HCEC 1CT (cell line): Measurements from ENCODE around the gene C19orf33.

ENCODE experiments used
- DNase-seq: peaks from one replicate; pipeline ENCODE4 v3.0.0-alpha.2; 2017

Gene C19orf33

DNA sequence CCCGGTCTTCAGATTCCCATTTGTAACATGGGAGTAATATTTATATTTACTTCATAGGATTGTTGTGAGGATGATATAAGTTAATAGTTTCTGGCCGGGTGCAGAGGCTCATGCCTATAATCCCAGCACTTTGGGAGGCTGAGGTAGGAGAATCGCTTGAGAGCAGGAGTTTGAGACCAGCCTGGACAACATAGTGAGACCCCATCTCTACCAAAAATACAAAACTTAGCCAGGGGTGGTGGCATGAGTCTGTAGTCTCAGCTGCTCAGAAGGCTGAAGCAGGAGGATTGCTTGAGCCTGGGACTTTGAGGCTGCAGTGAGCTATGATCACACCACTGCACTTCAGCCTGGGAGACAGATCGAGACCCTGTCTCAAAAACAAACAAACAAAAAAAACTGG is 42.8 kb downstream of the C19orf33 start:
- DNase-seq: no peak

DNA sequence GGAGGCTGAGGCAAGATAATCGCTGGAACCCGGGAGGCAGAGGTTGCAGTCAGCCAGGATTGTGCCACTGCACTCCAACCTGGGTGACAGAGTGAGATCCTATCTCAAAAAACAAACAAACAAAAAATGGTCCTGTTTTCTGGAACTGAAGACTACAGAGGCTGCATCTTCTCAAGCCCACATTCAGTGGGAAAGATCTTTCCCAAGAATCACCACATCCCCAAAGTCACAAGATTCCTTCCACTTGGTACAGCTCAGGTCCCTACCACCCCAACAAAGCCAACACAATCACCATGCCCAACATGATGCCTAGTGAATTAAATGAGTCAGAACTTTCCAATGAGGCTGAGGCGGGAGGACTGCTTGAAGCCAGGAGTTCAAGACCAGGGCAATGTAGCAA is 46.8 kb downstream of the C19orf33 start:
- DNase-seq: no peak

DNA sequence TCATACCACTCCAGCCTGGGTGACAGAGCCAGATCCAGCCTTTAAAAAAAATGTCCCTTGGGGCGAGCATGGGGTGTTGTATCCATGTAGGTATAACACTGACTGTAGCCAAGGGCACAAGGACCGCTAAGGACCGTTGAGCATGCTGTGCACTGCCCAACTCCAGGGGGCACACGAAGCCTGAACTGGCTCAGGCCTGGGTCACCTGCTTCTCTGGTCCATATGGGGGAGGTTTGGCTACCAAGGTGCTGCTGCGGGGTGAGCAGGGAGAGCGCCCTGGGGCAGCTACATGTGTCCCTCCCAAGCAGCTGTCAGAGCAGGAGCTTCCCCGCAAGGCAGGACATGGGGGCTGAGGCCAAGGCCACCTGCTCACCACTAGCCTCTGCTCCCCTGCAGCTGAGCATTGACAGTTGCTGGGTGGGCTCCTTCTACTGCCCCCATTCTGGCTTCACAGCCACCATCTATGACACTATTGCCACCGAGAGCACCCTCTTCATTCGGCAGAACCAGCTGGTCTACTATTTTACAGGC is 47.9 kb downstream of the C19orf33 start:
- no peak for DNase-seq

DNA sequence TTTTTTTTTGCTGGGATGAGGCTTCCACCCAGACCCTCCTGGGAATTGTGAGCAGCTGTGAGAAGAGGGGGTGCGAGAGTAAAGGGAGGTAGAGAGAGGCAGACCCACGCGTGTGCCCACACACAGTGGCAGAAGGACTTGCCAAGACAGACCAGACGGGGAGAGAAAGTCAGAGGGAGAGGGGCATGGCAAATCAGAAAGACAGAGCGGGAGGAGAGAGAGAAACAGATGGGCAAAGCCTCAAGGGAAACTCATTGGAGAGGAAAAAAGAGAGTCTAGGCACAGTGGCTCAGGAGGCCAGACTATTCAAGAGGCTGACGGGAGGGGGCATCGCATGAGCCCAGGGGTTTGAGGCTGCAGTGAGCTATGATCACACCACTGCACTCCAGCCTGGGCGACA is 48.6 kb downstream of the C19orf33 start:
- no peak for DNase-seq
